ENCODE measurements around the gene PRAME.

DNA sequence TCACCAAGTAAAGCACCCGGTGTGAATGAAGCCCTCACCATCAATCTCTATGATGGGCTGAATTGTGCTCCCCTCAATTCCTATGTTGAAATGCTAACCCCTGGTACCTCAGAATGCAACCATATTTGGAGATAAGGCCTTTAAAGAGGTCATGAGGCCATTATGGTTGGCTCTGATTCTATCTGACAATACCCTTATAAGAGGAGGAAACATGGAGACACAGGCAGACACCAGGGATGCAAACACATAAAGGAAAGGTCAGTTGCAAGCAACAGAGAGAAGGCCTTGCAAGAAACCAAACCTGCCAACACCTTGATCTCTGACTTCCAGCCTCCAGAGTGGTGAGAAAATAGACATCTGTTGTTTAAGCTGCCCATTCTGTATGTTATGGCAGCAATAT, 25.6 kb downstream of the PRAME start:
- TF ChIP-seq, protein P1, sequence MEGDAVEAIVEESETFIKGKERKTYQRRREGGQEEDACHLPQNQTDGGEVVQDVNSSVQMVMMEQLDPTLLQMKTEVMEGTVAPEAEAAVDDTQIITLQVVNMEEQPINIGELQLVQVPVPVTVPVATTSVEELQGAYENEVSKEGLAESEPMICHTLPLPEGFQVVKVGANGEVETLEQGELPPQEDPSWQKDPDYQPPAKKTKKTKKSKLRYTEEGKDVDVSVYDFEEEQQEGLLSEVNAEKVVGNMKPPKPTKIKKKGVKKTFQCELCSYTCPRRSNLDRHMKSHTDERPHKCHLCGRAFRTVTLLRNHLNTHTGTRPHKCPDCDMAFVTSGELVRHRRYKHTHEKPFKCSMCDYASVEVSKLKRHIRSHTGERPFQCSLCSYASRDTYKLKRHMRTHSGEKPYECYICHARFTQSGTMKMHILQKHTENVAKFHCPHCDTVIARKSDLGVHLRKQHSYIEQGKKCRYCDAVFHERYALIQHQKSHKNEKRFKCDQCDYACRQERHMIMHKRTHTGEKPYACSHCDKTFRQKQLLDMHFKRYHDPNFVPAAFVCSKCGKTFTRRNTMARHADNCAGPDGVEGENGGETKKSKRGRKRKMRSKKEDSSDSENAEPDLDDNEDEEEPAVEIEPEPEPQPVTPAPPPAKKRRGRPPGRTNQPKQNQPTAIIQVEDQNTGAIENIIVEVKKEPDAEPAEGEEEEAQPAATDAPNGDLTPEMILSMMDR (IDR thresholded peaks at IDR 0.05) = no peak
- TF ChIP-seq POLR2AphosphoS5 (IDR thresholded peaks at IDR 0.05) = no peak

Data from breast epithelium (tissue), 3 donors.